Breast epithelium (tissue), 3 donors: ENCODE measurements around the gene KIFAP3.

ENCODE experiments used
- CTCF ChIP-seq, 3 donors: fragments of 450-650 bp; IDR thresholded peaks; one replicate each; pipeline ENCODE4 v1.5.1; 2016 to 2017; ENCODE audit warnings: antibody characterized with exemption in 3 of 3, mild to moderate bottlenecking in 3 of 3, moderate library complexity in 3 of 3
- POLR2A ChIP-seq: fragments of 450-650 bp; IDR thresholded peaks from one replicate; pipeline ENCODE4 v1.6.1; 2016; ENCODE audit warnings: antibody characterized with exemption, mild to moderate bottlenecking, moderate library complexity
- POLR2AphosphoS5 ChIP-seq, 3 donors: sonication (generic); formaldehyde crosslinking; IDR thresholded peaks; one replicate each; pipeline ENCODE4 v1.6.1; 2017; ENCODE audit warnings: antibody characterized with exemption in 3 of 3

DNA sequence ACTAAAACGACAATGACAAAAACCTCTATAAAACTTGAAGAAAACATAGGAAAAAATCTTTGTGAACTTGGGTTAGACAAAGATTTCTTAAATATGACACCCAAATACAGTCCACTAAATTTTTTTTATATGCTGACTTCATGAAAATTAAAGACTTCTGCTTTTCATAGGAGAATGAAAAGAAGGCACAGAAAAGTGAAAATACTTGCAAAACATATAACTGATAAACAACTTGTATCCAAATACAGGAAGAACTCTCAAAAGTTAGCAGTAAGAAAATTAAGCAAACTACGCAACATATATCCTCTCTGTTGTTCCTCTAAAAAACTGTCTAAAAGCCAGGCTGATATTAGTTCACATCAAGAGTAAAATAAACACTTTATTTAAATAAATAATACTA is 53.6 kb downstream of the KIFAP3 start:
- TF ChIP-seq CTCF (IDR thresholded peaks at IDR 0.05) (no peak), POLR2A (no peak), POLR2AphosphoS5 (IDR thresholded peaks at IDR 0.05) (no peak)
